Mesodermal cell (in vitro differentiated cells): ENCODE measurements around the gene SMPDL3A.

Experiments
- H3K27ac ChIP-seq: 2 replicates; pipeline ENCODE4 v1.7.0; 2013; ENCODE audit warnings: mild to moderate bottlenecking, low read depth, low read length, moderate library complexity; ENCODE audit not compliant: severe bottlenecking
- H3K36me3 ChIP-seq: 2 replicates; pipeline ENCODE4 v1.7.1; 2013; ENCODE audit warnings: mild to moderate bottlenecking, low read length, moderate library complexity; ENCODE audit not compliant: control insufficient read depth, insufficient read depth
- H3K4me1 ChIP-seq: one replicate; pipeline ENCODE4 v1.7.1; 2013; ENCODE audit warnings: mild to moderate bottlenecking, low read length; ENCODE audit not compliant: insufficient read depth, control insufficient read depth, poor library complexity, severe bottlenecking
- H3K4me3 ChIP-seq: 2 replicates; pipeline ENCODE4 v1.7.0; 2013; ENCODE audit warnings: low read length, control low read depth, mild to moderate bottlenecking; ENCODE audit not compliant: insufficient read depth, poor library complexity, severe bottlenecking; ENCODE audit errors: extremely low read depth
- H3K9me3 ChIP-seq: 2 replicates; pipeline ENCODE4 v1.7.1; 2013; ENCODE audit warnings: mild to moderate bottlenecking, low read length, moderate library complexity; ENCODE audit not compliant: control insufficient read depth
- WGBS, 2 experiments: methylation state at CpG; one replicate each; pipeline ENCODE4 v1.1.5; 2013; ENCODE audit warnings: missing lambda C conversion rate in 2 of 2; ENCODE audit not compliant: insufficient coverage in 2 of 2; 5-methylcytosine and 5-hydroxymethylcytosine counted together

SMPDL3A gene

GRCh38 chr6:122829456-122829855 lies 40.4 kb downstream of the SMPDL3A start:
- no peaks in the 10 kb centered on the region for H3K9me3 ChIP-seq
- H3K4me1 ChIP-seq: no peaks in the 10 kb centered on the region
- 100% methylated on average over 1 of the region's 1 CpG; no CpG with 5 or more reads in 1 of the 2 experiments for WGBS, 2 experiments
- H3K36me3 ChIP-seq: no peaks in the 10 kb centered on the region
- no peak overlapping the region for H3K27ac ChIP-seq
- no peak overlapping the region for H3K4me3 ChIP-seq

- WGBS, 2 experiments: 67 to 92% methylated on average over 1 of the region's 1 CpG
- no peaks in the 10 kb centered on the region for H3K4me1 ChIP-seq
- no peaks in the 10 kb centered on the region for H3K36me3 ChIP-seq
- no peaks in the 10 kb centered on the region for H3K9me3 ChIP-seq
- H3K27ac ChIP-seq: no peak overlapping the region
- no peak overlapping the region for H3K4me3 ChIP-seq
Measured at GRCh38 chr6:122831511-122831910, 42.5 kb downstream of the SMPDL3A start.

- no peak overlapping the region for H3K4me3 ChIP-seq
- H3K36me3 ChIP-seq: no peaks in the 10 kb centered on the region
- H3K9me3 ChIP-seq: no peaks in the 10 kb centered on the region
- no peak overlapping the region for H3K27ac ChIP-seq
- no peaks in the 10 kb centered on the region for H3K4me1 ChIP-seq
- 80 to 84% methylated on average over 2 of the region's 3 CpGs for WGBS, 2 experiments
Measured at GRCh38 chr6:122832459-122832858, 43.4 kb downstream of the SMPDL3A start.

- Histone ChIP-seq H3K4me1 (no peaks in the 10 kb centered on the region), H3K4me3 (no peak overlapping the region), H3K27ac (no peak overlapping the region), H3K9me3 (no peaks in the 10 kb centered on the region), H3K36me3 (no peaks in the 10 kb centered on the region)
- WGBS, 2 experiments: 88 to 97% methylated on average over 2 to 5 of the region's 7 CpGs
Measured at GRCh38 chr6:122833021-122833491, 44.0 kb downstream of the SMPDL3A start.

- Histone ChIP-seq H3K36me3 (no peaks in the 10 kb centered on the region), H3K4me1 (no peaks in the 10 kb centered on the region), H3K9me3 (no peaks in the 10 kb centered on the region), H3K4me3 (no peak overlapping the region), H3K27ac (no peak overlapping the region)
- no CpG with 5 or more reads among the region's 3 CpGs for WGBS, 2 experiments
Measured at GRCh38 chr6:122838060-122838780, 49.2 kb downstream of the SMPDL3A start.

- no CpG with 5 or more reads among the region's 1 CpG for WGBS, 2 experiments
- no peaks in the 10 kb centered on the region for H3K4me1 ChIP-seq
Measured at GRCh38 chr6:122839472-122839871, 50.4 kb downstream of the SMPDL3A start.

GRCh38 chr6:122839906-122840305 lies 50.8 kb downstream of the SMPDL3A start:
- WGBS, 2 experiments: 53 to 64% methylated on average over 3 of the region's 8 CpGs
- Histone ChIP-seq H3K9me3 (no peaks in the 10 kb centered on the region), H3K27ac (no peak overlapping the region), H3K4me1 (no peaks in the 10 kb centered on the region), H3K4me3 (no peak overlapping the region), H3K36me3 (no peaks in the 10 kb centered on the region)

More at GRCh38 chr6:122839472-122839871, 50.4 kb downstream of the SMPDL3A start:
- H3K9me3 ChIP-seq: no peaks in the 10 kb centered on the region
- H3K27ac ChIP-seq: no peak overlapping the region
- H3K4me3 ChIP-seq: no peak overlapping the region
- H3K36me3 ChIP-seq: no peaks in the 10 kb centered on the region

- Histone ChIP-seq H3K9me3 (no peaks in the 10 kb centered on the region), H3K4me1 (no peaks in the 10 kb centered on the region), H3K36me3 (no peaks in the 10 kb centered on the region), H3K27ac (no peak overlapping the region), H3K4me3 (no peak overlapping the region)
- 85 to 92% methylated on average over 6 to 8 of the region's 9 CpGs for WGBS, 2 experiments
Measured at GRCh38 chr6:122845464-122845863, 56.4 kb downstream of the SMPDL3A start.

- WGBS, 2 experiments: 80% methylated on average over 1 of the region's 3 CpGs; no CpG with 5 or more reads in 1 of the 2 experiments
Measured at GRCh38 chr6:122845916-122846612, 57.0 kb downstream of the SMPDL3A start.

GRCh38 chr6:122853259-122853995 lies 64.4 kb downstream of the SMPDL3A start:
- Histone ChIP-seq H3K9me3 (no peaks in the 10 kb centered on the region), H3K27ac (no peak overlapping the region), H3K4me1 (no peaks in the 10 kb centered on the region), H3K4me3 (no peak overlapping the region), H3K36me3 (no peaks in the 10 kb centered on the region)
- 79 to 98% methylated on average over 5 of the region's 6 CpGs for WGBS, 2 experiments

More at GRCh38 chr6:122845916-122846612, 57.0 kb downstream of the SMPDL3A start:
- H3K9me3 ChIP-seq: no peaks in the 10 kb centered on the region
- no peaks in the 10 kb centered on the region for H3K36me3 ChIP-seq
- H3K4me3 ChIP-seq: no peak overlapping the region
- no peak overlapping the region for H3K27ac ChIP-seq
- no peaks in the 10 kb centered on the region for H3K4me1 ChIP-seq
